ENCODE results near the gene PRXL2A.

PRXL2A gene, protein sequence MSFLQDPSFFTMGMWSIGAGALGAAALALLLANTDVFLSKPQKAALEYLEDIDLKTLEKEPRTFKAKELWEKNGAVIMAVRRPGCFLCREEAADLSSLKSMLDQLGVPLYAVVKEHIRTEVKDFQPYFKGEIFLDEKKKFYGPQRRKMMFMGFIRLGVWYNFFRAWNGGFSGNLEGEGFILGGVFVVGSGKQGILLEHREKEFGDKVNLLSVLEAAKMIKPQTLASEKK

DNA sequence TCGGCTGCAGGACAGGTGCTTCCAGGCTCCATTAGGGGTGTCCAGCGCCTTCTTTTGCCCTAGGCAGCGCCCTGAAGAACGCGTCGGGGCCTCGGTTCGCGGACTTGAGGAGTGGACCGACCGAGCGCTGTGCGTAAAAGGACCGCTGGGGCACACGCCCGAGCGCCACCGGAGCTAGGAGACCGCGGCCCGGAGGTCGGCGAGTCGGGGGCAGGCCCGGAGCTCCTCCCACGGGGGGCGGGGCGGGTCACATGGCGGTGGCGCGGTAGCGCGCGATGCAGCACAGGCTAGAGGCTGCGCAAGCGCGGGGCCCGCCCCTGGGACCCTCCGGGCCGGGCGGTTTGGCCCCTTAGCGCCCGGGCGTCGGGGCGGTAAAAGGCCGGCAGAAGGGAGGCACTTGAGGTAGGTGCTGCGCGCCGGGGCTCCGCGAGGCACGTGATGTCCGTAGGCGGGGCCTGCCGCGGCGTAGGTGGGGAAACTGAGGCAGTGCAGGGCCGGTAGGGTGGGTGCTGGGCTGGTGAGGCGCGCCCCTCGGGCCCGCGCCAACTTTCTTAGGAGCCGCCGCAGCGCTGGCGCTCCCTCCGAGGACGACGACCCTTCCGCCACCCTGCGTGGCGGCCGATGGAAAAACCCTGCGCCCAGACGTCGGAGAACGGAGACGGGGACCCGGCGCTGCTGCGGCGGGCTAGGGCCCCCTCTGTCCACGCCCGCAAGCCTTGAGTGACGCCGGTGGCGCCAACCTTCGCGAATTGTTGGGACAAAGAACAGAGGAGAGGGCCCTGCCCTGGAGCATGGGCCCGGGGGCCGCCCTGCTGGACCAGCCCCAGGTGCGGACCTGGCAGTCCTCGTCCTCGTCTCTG is at the start of gene PRXL2A:
PRXL2A (plus strand) TSS at position 310 of the 860 bp plus-strand sequence. CDS start 11,917 bp downstream, outside the sequence.
- TF ChIP-seq, protein P1, sequence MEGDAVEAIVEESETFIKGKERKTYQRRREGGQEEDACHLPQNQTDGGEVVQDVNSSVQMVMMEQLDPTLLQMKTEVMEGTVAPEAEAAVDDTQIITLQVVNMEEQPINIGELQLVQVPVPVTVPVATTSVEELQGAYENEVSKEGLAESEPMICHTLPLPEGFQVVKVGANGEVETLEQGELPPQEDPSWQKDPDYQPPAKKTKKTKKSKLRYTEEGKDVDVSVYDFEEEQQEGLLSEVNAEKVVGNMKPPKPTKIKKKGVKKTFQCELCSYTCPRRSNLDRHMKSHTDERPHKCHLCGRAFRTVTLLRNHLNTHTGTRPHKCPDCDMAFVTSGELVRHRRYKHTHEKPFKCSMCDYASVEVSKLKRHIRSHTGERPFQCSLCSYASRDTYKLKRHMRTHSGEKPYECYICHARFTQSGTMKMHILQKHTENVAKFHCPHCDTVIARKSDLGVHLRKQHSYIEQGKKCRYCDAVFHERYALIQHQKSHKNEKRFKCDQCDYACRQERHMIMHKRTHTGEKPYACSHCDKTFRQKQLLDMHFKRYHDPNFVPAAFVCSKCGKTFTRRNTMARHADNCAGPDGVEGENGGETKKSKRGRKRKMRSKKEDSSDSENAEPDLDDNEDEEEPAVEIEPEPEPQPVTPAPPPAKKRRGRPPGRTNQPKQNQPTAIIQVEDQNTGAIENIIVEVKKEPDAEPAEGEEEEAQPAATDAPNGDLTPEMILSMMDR (IDR thresholded peaks at IDR 0.05), result no peak

DNA sequence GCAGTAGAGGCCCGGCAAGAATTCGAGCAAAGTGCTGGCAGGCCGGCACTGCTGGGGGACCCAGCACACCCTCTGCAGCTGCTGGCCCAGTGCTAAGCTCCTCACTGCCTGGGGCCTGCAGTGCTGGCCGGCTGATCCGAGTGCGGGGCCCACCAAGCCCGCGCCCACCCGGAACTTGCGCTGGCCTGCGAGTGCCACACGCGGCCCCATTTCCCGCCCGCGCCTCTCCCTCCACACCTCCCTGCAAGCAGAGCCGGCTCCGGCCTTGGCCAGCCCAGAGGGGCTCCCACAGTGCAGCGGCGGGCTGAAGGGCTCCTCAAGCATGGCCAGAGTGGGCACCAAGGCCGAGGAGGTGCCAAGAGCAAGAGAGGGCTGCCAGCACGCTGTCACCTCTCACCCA is 48.7 kb upstream of the PRXL2A start:
- TF ChIP-seq, protein P1 (IDR thresholded peaks at IDR 0.05), result no peak

DNA sequence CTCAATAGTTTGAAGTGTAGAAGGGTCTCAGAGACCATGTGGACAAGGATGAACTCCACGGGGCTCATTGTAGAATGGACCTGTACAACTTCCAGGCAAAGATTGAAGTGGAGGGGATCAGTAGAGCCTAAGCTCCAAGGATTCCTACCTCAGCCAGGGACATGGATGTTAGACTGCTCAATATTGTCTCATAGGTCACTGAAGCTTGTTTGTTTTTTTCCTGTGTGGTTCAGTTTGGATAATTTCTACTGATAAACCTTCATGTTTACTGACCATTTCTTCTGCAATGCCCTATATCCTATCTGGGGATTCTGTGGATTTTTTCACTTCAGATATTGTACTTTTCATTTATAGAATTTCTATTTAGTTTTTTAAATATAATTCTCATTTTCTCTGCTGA is 42.8 kb upstream of the PRXL2A start:
- TF ChIP-seq, protein P1 (IDR thresholded peaks at IDR 0.05), result no peak

GRCh38 chr10:80371467-80371866 is 36.9 kb upstream of the PRXL2A start:
- TF ChIP-seq, protein P1 (IDR thresholded peaks at IDR 0.05), result no peak

- TF ChIP-seq, protein P1 (IDR thresholded peaks at IDR 0.05), result no peak
Observed at GRCh38 chr10:80372675-80373074, 35.7 kb upstream of the PRXL2A start.

GRCh38 chr10:80373502-80373901 is 34.8 kb upstream of the PRXL2A start:
- TF ChIP-seq, protein P1 (IDR thresholded peaks at IDR 0.05), result no peak

GRCh38 chr10:80379701-80380100 is 28.6 kb upstream of the PRXL2A start:
- TF ChIP-seq, protein P1 (IDR thresholded peaks at IDR 0.05), result no peak
